Measurements from ENCODE around the gene WDR12.
"Not testable (repeated sequence)": the region's sequence is repeated elsewhere in the genome, so short reads cannot be mapped to it uniquely, and the experiment has no call there.

WDR12 gene

DNA sequence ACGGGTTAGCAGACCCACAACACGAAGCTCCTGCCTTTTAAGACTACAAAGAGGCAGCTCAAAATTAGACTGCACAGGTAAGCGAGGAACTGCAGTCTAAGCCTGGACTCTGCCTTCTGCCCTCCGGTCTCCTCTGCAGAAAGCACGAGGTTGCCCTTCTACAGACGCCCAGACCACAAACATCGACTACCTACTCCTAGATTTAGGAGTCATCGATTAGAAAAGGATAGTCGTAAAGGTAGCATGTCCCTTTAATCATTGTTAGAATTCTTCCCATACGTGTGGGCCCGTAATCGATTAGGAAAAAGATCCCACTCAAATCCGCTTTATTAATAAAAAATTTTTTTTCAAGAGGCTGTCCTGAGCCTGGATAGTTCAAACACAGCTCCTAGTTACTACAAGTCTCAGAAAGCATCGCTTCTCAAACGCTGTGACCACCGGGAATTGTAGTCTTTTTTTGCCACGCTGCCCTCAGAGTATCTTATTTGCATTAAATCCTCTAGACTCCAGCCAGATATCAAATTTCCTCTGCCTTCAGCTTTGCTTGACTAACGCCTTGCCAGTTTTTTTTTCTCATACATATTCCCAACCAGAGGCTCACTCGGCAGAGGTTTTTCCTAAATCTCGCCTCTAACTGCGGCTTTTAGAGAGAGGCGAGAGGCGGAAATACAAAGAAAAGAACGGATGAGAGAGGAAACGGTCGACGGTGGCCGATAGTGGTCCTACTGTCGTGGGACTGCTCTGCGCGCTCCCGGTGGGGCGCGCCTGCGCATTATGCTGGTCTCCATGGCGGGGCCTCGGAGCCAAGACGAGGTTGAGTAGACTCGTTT, at the start of gene WDR12, which contains the start of gene CARF:
Gene WDR12, minus strand, starts transcription at position 162 of the 830 bp plus-strand sequence. CDS start 197 bp downstream, outside the sequence.
Gene CARF, plus strand, starts transcription at position 764 of the 830 bp plus-strand sequence. CDS start 29,628 bp downstream, outside the sequence.
- peak; percentile 94 for DNase-seq

DNA sequence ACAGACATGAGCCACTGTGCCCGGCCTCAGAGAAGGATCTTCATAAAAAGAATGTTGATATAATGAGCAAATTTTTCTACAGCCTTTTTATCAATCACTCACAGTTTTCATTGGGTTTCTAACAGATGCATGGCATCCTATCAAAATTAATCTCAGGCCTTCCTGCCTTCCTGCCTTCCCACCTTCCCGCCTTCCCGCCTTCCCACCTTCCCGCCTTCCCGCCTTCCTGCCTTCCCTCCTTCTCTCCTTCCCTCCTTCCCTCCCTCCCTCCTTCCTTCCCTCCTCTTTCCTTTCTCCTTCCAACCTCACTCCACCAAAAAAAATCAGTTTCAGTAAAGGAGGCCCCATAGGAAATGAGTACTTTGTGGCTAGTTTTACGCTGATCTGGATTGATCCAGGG, 49.1 kb upstream of the WDR12 start:
- DNase-seq, result no peak

- DNase-seq, result no peak
Measured at GRCh38 chr2:202950592-202950991, 39.1 kb upstream of the WDR12 start.

DNA sequence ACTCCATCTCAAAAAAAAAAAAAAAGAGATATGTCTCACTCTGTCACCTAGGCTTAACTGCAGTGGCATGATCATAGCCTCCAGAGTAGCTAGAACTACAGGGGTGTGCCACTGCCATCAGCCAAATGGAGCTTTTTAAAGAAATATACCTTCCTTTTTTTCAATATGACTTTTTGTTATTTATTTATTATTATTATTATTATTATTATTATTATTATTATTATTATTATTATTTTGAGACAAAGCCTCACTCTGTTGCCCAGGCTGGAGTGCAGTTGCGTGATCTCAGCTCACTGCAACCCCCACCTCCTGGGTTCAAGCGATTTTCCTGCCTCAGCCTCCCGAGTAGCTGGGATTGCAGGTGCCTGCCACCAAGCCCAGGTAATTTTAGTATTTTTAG, 37.9 kb upstream of the WDR12 start:
- not testable (repeated sequence) for DNase-seq

- DNase-seq, result no peak
Measured at GRCh38 chr2:202945497-202945896, 34.0 kb upstream of the WDR12 start.

GRCh38 chr2:202944816-202945215, 33.3 kb upstream of the WDR12 start:
- DNase-seq, result no peak

- no peak for DNase-seq
Measured at GRCh38 chr2:202944408-202944807, 32.9 kb upstream of the WDR12 start.

DNA sequence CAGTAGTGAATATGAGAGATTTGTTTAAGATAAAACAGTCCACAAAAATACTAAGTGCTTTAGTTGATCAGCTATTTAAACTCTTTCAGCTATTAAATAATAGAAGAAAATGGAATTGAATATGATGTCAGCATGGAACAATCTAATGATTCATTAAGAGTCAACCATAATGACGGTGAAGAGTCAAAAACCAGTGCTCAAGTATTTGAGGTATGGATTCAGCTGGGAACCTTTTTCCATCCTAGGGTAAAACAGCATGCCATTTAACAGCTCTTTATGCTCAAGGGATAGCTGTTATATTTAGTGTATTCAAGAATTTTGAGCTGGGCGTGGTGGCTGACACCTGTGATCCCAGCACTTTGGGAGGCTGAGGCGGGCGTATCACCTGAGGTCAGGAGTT, 30.3 kb upstream of the WDR12 start:
- no peak for DNase-seq

GRCh38 chr2:202938960-202939359, 27.5 kb upstream of the WDR12 start:
- DNase-seq, result no peak

DNA sequence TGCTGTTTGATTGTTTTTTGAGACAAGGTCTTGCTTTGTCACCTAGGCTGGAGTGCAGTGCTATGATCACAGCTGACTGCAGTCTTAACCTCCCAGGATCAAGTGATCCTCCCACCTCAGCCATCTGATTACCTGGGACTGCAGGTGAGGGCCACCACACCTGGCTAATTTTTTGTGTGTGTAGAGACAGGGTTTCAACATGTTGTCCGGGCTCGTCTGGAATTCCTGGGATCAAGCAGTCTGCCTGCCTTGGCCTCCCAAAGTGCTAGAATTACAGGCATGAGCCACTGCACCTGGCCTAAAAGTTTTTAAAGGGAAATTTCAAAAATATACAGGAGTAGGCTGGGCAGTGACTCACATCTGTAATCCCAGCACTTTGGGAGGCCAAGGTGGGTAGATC, 23.0 kb upstream of the WDR12 start:
- no peak for DNase-seq

- DNase-seq, result no peak
Measured at GRCh38 chr2:202933958-202934357, 22.5 kb upstream of the WDR12 start.

DNA sequence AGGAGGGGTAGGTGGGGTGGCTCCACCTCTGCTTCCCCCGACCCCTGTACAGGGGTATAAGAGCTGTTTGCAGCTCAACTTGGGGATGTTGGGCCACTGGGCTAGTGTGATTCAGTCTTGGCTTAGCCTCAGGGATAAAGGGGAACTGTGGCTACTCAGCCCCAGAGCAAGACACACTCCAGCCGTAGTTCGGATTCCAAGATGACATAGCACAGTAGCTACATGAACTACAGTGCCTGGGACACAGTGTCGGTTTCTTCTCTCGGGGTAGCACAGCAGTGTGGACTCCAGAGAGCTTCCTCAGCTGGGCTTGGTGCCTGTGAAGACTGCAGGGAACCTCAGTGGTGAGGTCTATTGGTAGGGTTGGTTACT, 21.7 kb upstream of the WDR12 start:
- DNase-seq, result no peak

DNA sequence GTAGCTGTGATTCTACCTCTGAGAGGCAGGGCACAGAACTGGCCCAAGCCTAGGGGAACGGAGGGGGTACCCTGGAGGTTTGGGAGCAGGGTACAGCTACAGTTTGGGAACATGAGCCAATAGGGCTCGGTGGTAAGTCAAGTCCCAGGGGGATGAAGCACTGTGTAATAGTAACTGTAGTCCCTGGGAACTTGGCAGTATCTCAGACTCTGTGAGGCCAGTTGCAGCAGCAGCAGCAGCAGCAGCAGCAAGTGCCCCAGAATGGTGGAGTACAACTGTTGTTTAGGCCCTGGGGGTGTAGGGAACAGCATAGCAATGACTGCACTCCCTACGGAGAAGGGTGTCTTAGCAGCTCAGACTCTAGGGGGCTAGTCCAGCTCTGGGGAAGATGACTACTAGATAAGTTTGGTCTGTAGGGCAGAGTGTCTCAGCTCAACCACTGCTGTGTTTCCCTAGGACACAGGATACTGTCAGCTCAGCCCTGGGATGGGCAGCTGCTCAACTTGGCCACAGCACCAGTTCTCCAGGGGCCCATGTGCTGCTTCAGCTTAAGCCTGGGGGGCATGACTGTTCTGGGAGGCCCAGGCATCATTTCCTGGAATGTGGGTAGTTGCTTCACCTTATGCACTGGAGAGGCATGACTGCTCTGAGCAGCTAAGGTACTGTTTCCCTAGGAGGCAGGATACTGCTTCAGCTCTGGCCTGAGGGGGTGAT, 21.1 kb upstream of the WDR12 start:
- peak; percentile 88 for DNase-seq

- DNase-seq, result no peak
Measured at GRCh38 chr2:202918860-202919259, 7.4 kb upstream of the WDR12 start.

- DNase-seq, result not testable (repeated sequence)
Measured at GRCh38 chr2:202912342-202913201, 1.1 kb upstream of the WDR12 start.

GRCh38 chr2:202911203-202911511, 316 bp downstream of the WDR12 start:
- no peak for DNase-seq

DNA sequence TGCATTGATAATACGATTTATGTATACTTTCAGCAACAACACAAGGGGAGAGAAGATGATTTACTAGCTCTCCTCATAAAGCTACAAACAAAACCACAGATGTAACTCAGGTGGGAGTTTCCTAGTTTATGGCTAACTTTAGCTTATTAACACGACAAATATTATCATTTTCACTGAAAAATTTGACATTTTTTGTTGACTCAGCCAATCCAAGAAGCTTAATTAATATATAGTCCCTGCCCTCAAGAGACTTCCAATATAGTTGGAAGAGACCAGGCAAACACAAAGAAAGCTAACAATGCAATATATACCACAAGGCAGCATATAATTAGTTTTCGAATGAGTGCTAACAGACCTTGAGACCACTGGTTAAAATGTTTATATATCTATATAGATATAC, 775 bp downstream of the WDR12 start:
- DNase-seq, result no peak

GRCh38 chr2:202910250-202910649, 1.2 kb downstream of the WDR12 start:
- DNase-seq, result not testable (repeated sequence)

- DNase-seq, result no peak
Measured at GRCh38 chr2:202909394-202910192, 1.9 kb downstream of the WDR12 start.

DNA sequence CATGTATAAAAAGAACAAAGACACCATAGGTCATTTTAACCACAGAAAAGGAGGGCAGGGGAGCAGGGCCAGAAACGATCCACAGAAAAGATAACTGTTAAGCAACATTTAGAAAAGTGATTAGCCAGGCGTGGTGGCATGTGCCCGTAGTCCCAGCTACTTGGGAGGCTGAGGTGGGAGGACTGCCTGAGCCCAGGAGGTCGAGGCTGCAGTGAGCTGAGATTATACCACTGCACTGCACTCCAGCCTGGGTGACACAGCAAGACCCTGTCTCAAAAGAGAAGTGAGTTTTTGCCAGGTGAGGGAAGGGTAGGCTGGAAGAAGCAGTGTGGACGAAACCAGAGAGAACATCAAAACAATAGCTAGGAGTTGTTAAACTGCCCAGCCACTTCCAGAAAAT, 3.3 kb downstream of the WDR12 start:
- DNase-seq, result no peak

DNA sequence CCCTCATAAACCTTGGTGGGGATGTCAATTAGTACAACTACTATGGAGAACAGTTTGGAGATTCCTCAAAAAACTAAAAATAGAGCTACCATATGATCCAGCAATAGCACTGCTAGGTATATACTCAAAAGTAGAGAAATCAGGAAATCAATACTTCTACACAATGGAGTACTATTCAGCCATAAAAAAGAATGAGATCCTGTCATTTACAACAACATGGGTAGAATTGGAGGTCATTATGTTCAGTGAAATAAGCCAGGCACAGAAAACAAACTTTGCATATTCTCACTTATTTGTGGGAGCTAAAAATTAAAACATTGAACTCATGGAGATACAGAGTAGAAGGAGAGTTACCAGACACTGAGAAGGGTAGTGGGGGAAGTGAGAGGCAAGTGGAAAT, 6.0 kb downstream of the WDR12 start:
- not testable (repeated sequence) for DNase-seq

DNA sequence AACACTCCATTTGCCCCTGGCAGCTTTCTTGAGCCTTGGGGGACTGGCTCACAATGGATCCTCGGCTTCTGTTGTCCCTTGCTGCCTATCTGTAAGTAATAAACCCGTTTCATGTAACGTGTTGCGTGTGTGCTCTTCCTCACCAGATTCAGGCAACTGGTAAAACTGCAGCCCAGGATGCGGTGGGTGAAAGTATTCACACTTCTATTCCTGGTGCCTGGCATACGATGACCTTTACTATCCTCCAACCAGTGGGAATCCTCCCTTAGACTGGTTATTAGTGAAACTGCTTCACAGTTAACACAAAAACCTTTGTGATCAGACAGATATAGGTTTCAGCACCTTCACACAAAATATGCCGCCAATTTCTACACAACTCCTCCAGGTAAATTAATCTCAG, 26.3 kb downstream of the WDR12 start:
- DNase-seq, result no peak

Data from islet precursor cell (in vitro differentiated cells).